Body of pancreas (tissue), 4 donors: ENCODE measurements around the gene SLC9A3. TPM values are rescaled to one million over a fixed set of nuclear protein-coding genes. Genes with fewer than 3 reads are reported as not detected.

Source experiments
- ATAC-seq: fragments of 150-250 bp; one replicate; pipeline ENCODE4 v1.9.1; 2016
- DNase-seq, 4 donors: peaks; one replicate each; pipeline ENCODE4 v3.0.0-alpha.2; 2019
- H3K27ac ChIP-seq, 4 donors: fragments of 200-600 bp; sonication (generic); 1 replicate in 3 of 4; 2 replicates in 1 of 4; pipeline versions ENCODE4 v1.5.1 to v1.6.1; 2016 to 2019; ENCODE audit warnings: mild to moderate bottlenecking in 1 of 4, mixed read lengths in 1 of 4, moderate library complexity in 1 of 4
- H3K27me3 ChIP-seq, 2 donors: fragments of 200-600 bp; sonication (generic); one replicate each; pipeline ENCODE4 v1.6.0; 2016; ENCODE audit warnings: mild to moderate bottlenecking in 1 of 2
- H3K36me3 ChIP-seq, 2 donors: fragments of 200-600 bp; sonication (generic); replicated peaks in 1 of 2; 2 replicates each; pipeline ENCODE4 v1.5.1; 2016; ENCODE audit warnings: low read depth in 2 of 2; ENCODE audit not compliant: insufficient read depth in 1 of 2
- H3K4me1 ChIP-seq: fragments of 200-600 bp; sonication (generic); one replicate; pipeline ENCODE4 v1.6.0; 2016
- H3K4me3 ChIP-seq, 2 donors: fragments of 200-600 bp; sonication (generic); 1 replicate in 1 of 2; 2 replicates in 1 of 2; pipeline ENCODE4 v1.5.1; 2016 to 2019
- H3K9me3 ChIP-seq, 3 donors: fragments of 200-600 bp; sonication (generic); 1 replicate in 2 of 3; 2 replicates in 1 of 3; pipeline ENCODE4 v1.5.1; 2016
- POLR2A ChIP-seq, 3 donors: fragments of 450-650 bp; IDR thresholded peaks; one replicate each; pipeline ENCODE4 v1.6.1; 2016; ENCODE audit warnings: antibody characterized with exemption in 3 of 3, mild to moderate bottlenecking in 2 of 3
- WGBS, 2 donors: methylation state at CpG; one replicate each; pipeline ENCODE4 v1.1.5; 2017; 5-methylcytosine and 5-hydroxymethylcytosine counted together
- intact Hi-C: fragments of 100-400 bp; cut with DNase I; formaldehyde crosslinking; loops from one replicate; pipeline ENCODE4 v1.15.1; 2023
- total RNA-seq, 2 donors: library from RNA; depleted of rRNA; stranded (reverse); fragments of >200 nt; gene quantifications; one replicate each; pipeline ENCODE4 v1.1.0, GENCODE V29; 2016
- TF ChIP-seq, protein P1 (sequence below), 7 experiments: fragments of 450-650 bp in 4 of 7; fragments of 200-600 bp in 3 of 7; sonication (generic) in 3 of 7; IDR thresholded peaks; one replicate each; pipeline ENCODE4 v1.5.1; 2016 to 2019; ENCODE audit warnings: antibody characterized with exemption in 7 of 7

Gene SLC9A3
- total RNA-seq, 2 donors from 2014 or later = 2.0 to 4.7 TPM

DNA sequence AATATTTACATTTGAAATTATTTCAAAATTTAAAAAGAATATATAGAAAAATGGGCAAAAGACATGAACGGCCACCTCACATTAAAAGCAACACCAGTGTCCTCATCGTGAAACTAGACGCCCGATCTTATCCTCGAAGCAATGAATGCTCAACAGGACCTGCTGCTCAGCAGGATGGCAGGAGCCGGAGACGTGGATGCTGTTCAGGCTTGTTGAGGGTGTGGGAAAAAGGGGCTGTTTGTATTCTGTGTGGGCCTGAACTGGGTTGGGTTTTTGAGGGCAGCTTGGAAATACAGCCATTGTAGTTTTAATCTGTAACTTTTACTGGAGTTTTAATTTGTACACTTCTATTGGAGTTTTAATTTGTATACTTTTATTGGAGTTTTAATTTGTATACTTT, 60.9 kb downstream of the SLC9A3 start:
- H3K9me3 ChIP-seq = no peaks in the 10 kb centered on the region
- H3K4me1 ChIP-seq = peaks cover 7% of the 10 kb centered on the region
- DNase-seq (no peak), ATAC-seq (no peak)
- TF ChIP-seq POLR2A (IDR thresholded peaks at IDR 0.05) = no peak
- TF ChIP-seq, protein P1, sequence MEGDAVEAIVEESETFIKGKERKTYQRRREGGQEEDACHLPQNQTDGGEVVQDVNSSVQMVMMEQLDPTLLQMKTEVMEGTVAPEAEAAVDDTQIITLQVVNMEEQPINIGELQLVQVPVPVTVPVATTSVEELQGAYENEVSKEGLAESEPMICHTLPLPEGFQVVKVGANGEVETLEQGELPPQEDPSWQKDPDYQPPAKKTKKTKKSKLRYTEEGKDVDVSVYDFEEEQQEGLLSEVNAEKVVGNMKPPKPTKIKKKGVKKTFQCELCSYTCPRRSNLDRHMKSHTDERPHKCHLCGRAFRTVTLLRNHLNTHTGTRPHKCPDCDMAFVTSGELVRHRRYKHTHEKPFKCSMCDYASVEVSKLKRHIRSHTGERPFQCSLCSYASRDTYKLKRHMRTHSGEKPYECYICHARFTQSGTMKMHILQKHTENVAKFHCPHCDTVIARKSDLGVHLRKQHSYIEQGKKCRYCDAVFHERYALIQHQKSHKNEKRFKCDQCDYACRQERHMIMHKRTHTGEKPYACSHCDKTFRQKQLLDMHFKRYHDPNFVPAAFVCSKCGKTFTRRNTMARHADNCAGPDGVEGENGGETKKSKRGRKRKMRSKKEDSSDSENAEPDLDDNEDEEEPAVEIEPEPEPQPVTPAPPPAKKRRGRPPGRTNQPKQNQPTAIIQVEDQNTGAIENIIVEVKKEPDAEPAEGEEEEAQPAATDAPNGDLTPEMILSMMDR (IDR thresholded peaks at IDR 0.05) = no peak
- no peaks in the 10 kb centered on the region for H3K27me3 ChIP-seq
- intact Hi-C loops = no loop called here
- H3K27ac ChIP-seq = no peak overlapping the region
- 82% methylated on average over 7 of the region's 7 CpGs for WGBS, 2 donors
- no peak overlapping the region for H3K4me3 ChIP-seq
- peaks cover 0 to 8% of the 10 kb centered on the region in 2 donors for H3K36me3 ChIP-seq

DNA sequence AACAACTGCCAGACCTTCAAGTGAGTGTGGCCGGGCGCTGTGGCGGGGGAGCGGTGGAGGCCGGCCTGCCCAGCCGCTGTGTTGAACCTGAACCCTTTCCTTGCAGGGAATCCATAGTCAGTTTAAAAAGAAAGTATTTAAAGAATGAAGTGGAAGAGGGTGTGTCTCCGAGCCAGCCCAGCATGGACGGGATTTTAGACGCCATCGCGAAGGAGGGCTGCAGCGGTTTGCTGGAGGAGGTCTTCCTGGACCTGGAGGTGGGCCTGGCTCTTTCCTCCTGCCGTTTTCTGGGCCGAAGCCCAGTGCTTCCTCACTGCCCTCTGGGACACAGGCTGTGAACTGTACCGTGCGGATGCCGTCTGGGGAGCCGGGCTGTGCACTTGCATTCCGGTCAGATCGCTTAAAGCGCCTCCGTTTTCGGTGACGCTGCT, 62.2 kb downstream of the SLC9A3 start:
- no peak for TF ChIP-seq POLR2A (IDR thresholded peaks at IDR 0.05)
- TF ChIP-seq, protein P1 (IDR thresholded peaks at IDR 0.05) = no peak
- 94 to 97% methylated on average over 24 of the region's 24 CpGs for WGBS, 2 donors
- ATAC-seq (no peak), DNase-seq (peak in 2 of 4 donors; percentile 1 to 7)
- H3K9me3 ChIP-seq = no peaks in the 10 kb centered on the region
- H3K36me3 ChIP-seq = peaks cover 0 to 9% of the 10 kb centered on the region in 2 donors
- H3K4me3 ChIP-seq = no peak overlapping the region
- peaks cover 11% of the 10 kb centered on the region for H3K4me1 ChIP-seq
- H3K27ac ChIP-seq = no peak overlapping the region
- no peaks in the 10 kb centered on the region for H3K27me3 ChIP-seq
- intact Hi-C loops = no loop called here

DNA sequence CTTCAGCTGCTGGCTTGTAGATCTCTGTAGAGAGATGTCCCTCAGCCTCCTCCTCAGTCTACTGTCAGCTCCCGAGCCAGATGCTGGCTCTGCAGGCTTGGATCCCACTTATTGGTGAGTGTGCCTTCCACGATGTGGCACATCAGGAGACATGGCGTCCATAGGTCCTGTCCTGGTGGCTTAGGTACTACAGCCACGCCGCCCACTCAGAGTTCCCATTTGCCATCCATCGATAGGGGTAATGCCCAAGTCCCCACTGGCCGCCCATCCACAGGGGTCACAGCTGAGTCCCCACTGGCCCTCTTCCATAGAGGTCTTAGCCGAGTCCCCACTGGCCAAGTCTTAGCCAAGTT, 64.0 kb downstream of the SLC9A3 start:
- peaks cover 0 to 11% of the 10 kb centered on the region in 2 donors for H3K36me3 ChIP-seq
- H3K4me1 ChIP-seq = peaks cover 11% of the 10 kb centered on the region
- H3K27me3 ChIP-seq = no peaks in the 10 kb centered on the region
- WGBS, 2 donors = 83 to 98% methylated on average over 6 to 8 of the region's 8 CpGs
- ATAC-seq (no peak), DNase-seq (peak in 1 of 4 donors; percentile 10)
- TF ChIP-seq POLR2A (IDR thresholded peaks at IDR 0.05) = no peak
- no peaks in the 10 kb centered on the region for H3K9me3 ChIP-seq
- H3K27ac ChIP-seq = no peak overlapping the region
- intact Hi-C loops = no loop called here
- no peak overlapping the region for H3K4me3 ChIP-seq

DNA sequence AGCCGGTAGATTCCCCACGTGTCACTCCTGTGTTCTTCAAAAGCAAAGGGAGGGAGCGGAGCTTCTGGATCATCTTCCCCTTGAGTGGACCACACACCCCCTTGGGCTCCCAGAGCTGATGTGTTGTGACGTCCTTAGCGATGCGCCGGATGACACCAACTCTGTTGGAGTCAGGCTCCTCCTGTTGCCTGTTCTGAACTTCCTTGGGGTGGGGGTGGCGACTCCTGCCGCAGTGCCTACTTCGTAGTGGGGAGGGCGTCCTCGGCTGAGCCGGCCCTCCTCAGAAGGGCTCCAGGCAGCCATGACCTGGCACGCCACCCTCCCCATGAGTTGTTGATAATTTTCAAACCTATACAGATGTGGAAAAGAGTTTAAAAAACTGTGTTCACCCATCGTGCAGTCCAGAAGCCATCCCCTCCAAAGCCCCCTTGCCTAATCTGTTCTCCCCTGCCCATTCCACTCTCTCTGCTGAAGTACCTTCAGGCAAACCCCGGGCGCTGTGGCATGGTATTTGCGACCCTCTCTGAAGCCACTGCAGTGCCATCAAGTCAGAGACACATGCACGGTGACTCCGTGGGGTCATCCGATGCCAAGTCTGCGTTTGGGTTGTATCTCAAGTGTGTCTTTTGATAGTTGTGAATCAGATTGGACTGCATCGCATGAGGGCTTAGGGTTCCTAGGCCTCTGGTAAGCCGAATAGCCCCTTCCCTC, 64.5 kb downstream of the SLC9A3 start:
- Histone ChIP-seq H3K36me3 (peaks cover 0 to 11% of the 10 kb centered on the region in 2 donors), H3K4me1 (peaks cover 11% of the 10 kb centered on the region), H3K27me3 (no peaks in the 10 kb centered on the region), H3K4me3 (no peak overlapping the region), H3K9me3 (no peaks in the 10 kb centered on the region), H3K27ac (peak overlapping the region in 1 of 4 donors; percentile 74)
- 91 to 94% methylated on average over 21 to 24 of the region's 24 CpGs for WGBS, 2 donors
- peak in 1 of 4 donors; percentile 8 for DNase-seq
- ATAC-seq = no peak
- no peak for TF ChIP-seq POLR2A (IDR thresholded peaks at IDR 0.05)
- TF ChIP-seq, protein P1 (IDR thresholded peaks at IDR 0.05) = no peak
- intact Hi-C loops = no loop called here

DNA sequence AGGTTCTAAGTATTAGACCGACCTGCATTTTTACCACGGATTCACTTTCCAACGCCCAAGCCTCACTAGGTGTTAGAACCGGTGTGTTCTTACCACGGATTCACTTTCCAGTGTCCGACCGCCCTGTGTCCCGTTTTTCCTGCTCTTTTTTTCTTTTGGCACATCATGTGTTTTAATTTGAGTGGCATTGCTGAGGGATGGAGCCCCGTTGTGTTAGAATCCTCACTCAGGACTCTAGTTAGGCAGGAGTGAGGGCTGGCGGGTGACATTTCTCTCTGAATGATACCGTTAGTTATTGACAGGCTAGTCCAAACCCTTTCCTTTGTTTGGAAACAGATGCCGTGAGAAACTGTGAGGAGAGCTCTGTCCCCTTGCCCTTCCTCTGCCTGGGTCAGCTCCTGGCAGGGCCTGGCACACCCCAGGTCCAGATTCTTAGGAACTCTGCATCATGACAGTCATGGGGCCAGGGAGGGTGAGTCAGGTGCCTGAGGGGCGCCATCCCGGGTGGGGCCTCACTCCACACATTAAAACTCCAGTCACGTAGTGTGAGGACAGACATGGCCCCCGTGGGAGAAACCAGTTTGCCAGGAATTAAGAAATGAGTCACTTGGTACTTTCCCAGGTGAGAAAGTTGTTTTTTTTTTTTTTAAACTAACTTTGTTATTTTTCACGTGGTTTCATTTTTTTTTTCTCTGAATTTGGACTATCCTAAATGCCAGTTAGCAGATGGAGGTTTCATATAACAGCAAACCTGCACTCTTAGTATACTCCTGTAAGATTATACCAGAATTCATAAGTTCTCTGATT, 65.5 kb downstream of the SLC9A3 start:
- 70% methylated on average over 17 of the region's 17 CpGs for WGBS, 2 donors
- Histone ChIP-seq H3K36me3 (peaks cover 0 to 18% of the 10 kb centered on the region in 2 donors), H3K4me1 (peaks cover 11% of the 10 kb centered on the region), H3K4me3 (no peak overlapping the region), H3K9me3 (no peaks in the 10 kb centered on the region), H3K27me3 (no peaks in the 10 kb centered on the region), H3K27ac (peak overlapping the region in 3 of 4 donors; percentile 47 to 74 (median 72))
- DNase-seq = peak in 3 of 4 donors; percentile 37 to 58 (median 49)
- intact Hi-C loops = no loop called here
- peak; percentile 86 for ATAC-seq
- TF ChIP-seq, protein P1 (IDR thresholded peaks at IDR 0.05) = no peak
- TF ChIP-seq POLR2A (IDR thresholded peaks at IDR 0.05) = no peak
